Measurements from ENCODE around the gene POLR3GL. TPM values are rescaled to one million over a fixed set of nuclear protein-coding genes. Genes with fewer than 3 reads are reported as not detected.
A peak's percentile ranks its signal among the peaks of the same experiment; 100 is the strongest.

Gene POLR3GL
- polyA plus RNA-seq, 4 donors: 33.7 to 40.0 (median 36.1) TPM

DNA sequence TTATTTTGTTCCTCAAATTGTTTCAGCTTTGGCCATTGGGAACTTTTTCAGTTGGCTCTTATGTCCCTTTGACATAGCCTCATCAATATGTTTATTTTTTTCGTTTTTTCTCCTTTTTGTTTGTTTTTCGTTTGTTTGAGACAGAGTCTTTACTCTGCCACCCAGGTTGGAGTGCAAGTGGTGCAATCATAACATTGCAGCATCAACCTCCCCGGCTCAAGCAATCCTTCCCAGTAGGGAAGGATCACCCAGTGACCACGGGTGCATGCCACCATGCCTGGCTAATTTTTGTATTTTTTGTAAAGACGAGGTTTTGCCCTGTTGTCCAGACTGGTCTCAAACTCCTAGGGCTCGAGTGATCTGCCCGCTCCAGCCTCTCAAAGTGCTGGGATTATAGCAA is 8.1 kb downstream of the POLR3GL start:
- no peak for DNase-seq (ENCODE audit: low read depth in 4 of 4, low spot score in 3 of 4)

GRCh38 chr1:145974721-145975120 is 10.2 kb downstream of the POLR3GL start:
- DNase-seq (ENCODE audit: low read depth in 4 of 4, low spot score in 3 of 4): no peak

DNA sequence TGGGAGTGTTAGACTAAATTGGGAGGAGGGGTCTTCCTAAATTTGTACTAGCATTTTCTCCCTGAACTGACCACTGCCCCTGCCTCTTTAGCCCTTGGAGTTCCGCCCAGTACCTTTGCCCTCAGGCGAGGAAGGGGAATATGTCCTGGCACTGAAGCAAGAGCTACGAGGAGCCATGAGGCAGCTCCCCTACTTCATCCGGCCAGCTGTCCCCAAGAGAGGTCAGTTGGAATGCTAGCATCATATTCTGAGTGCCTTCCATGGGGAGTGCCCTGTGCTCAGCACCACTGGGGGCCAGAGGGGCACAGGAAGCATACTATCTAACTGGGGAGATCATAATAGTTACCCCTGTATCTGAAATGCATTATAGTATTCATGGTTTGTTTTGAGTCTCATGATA is 10.7 kb downstream of the POLR3GL start:
- no peak for DNase-seq (ENCODE audit: low read depth in 4 of 4, low spot score in 3 of 4)

DNA sequence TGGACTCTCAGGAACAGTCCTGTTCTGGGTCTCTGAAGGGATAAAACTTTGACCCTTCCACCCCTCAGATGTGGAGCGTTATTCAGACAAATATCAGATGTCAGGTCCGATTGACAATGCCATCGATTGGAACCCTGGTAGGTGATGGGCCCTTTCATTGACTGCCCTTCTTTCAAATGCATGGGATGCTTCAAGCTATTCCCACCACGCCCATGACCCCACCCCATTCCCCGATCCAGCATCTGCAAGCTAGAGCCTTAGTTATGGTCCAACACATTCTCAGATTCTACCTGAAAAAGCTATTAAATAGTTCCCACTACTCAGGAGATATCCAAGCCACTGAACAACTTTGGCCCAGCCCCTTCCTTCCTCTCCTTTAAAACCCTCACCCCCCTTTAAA is 12.5 kb downstream of the POLR3GL start:
- no peak for DNase-seq (ENCODE audit: low read depth in 4 of 4, low spot score in 3 of 4)

DNA sequence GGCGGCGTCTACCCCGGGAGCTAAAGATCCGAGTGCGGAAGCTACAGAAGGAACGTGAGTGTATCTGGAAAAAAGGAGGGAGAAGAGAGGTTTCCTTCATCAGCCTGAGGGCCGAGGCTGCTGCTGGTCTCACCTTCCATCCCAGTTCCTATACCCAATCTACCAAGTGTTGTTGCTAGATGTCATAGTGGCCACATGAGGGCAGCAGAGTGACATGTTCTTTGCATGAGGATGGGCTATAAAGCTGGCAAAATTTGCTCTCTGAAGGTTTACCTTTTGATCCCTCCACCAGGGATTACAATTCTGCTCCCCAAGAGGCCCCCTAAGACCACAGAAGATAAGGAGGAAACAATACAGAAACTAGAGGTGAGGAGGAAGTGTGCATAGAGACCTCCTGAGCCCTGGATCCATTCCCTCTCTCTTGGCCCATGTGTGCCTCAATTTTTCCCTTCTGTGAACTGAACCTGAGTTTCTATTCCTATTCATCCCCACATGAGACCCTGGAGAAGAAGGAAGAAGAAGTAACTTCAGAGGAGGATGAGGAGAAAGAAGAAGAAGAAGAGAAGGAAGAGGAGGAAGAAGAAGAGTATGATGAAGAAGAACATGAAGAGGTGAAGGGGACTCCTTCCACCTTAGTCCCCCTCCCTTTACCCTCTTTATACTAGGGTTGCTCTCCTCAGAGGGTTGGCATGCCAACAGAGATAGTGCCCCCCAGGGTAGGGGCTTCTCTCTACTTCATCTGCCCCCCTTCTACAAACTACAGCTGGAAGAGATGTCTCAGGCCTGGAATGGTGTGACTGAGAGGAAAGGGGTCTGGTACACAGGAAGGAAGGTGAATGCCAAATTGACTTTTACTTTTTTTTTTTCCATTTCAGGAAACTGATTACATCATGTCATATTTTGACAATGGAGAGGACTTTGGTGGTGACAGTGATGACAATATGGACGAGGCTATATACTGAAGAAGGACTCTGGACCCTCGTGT is 13.3 kb downstream of the POLR3GL start:
- DNase-seq (ENCODE audit: low read depth in 4 of 4, low spot score in 3 of 4): no peak

GRCh38 chr1:145978471-145978853 is 14.0 kb downstream of the POLR3GL start:
- no peak for DNase-seq (ENCODE audit: low read depth in 4 of 4, low spot score in 3 of 4)

- peak; percentile 86 to 98 (median 96) for DNase-seq (ENCODE audit: low read depth in 4 of 4, low spot score in 3 of 4)
Measured at GRCh38 chr1:145978854-145979745, 14.6 kb downstream of the POLR3GL start.

- no peak for DNase-seq (ENCODE audit: low read depth in 4 of 4, low spot score in 3 of 4)
Measured at GRCh38 chr1:145979746-145980456, 15.4 kb downstream of the POLR3GL start.

- DNase-seq (ENCODE audit: low read depth in 4 of 4, low spot score in 3 of 4): no peak
Measured at GRCh38 chr1:145980457-145980994, 16.0 kb downstream of the POLR3GL start.

DNA sequence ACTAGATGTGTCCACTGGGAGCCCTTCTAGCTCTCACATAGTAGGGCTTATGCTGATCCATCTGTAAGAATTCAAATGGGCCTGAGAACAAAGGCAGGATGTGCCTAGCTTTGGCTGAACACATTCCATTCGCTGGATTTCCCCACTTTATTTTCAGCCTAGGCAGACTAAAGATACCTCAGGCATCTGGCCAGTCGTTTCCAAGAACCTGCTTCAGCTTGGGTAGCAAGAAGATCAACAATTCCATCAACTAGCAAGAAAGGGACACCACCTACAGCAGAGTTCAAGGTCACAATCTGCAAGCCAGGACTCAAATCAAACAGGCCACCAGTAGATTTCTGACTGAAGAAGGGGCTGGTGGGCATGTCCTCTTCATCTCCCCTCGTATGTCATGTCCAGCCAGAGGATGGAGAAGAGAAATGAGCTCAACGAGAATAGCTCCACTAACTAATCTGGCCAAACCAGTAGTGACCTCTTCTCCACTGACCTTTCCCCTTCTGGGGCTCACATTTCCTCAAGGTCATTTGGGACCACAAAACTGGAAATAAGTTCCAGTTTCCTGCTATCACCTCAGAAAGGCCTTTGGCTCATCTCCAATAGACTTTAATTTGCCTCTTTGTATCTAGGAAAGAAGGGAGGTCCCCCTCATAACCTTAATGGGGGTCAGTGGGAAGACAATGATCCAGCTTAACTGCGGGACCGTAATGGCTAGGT is 17.7 kb downstream of the POLR3GL start:
- DNase-seq (ENCODE audit: low read depth in 4 of 4, low spot score in 3 of 4): no peak

GRCh38 chr1:145983206-145983675 is 18.8 kb downstream of the POLR3GL start:
- DNase-seq (ENCODE audit: low read depth in 4 of 4, low spot score in 3 of 4): no peak

DNA sequence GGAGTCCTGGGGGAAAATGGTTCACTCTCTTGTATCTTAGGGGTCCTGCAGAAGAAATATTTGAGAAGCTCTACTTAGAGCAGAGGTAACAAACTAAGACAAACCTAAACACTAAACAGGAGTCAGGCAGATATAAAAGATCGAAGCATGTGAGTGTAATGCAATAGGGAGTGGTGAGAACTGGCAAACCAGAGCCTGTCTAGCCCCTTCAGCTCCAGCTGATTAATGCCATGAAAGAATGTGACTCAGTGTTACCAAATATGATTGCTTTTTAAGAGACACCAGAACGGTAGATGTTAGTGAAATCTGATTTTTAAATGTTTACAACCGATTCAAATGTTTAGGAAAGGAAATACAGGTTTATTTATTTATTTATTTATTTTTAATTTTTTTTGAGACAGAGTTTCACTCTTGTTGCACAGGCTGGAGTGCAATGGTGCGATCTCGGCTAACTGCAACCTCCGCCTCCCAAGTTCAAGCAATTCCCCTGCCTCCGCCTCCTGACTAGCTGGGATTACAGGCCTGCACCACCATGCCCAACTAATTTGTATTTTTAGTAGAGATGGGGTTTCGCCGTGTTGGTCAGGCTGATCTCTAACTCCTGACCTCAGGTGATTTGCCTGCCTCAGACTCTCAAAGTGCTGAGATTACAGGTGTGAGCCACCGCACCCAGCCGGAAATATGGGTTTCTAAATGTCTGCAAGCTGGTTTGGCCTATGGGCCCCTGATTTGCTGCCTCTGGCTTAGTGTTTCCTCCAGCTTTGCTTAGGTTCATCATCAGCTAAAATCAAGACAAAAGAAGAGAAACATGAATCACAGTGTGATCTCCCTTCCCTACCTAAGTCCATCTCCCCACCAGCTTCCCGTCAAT is 19.7 kb downstream of the POLR3GL start:
- no peak for DNase-seq (ENCODE audit: low read depth in 4 of 4, low spot score in 3 of 4)

GRCh38 chr1:145985129-145985501 is 20.6 kb downstream of the POLR3GL start:
- no peak for DNase-seq (ENCODE audit: low read depth in 4 of 4, low spot score in 3 of 4)

DNA sequence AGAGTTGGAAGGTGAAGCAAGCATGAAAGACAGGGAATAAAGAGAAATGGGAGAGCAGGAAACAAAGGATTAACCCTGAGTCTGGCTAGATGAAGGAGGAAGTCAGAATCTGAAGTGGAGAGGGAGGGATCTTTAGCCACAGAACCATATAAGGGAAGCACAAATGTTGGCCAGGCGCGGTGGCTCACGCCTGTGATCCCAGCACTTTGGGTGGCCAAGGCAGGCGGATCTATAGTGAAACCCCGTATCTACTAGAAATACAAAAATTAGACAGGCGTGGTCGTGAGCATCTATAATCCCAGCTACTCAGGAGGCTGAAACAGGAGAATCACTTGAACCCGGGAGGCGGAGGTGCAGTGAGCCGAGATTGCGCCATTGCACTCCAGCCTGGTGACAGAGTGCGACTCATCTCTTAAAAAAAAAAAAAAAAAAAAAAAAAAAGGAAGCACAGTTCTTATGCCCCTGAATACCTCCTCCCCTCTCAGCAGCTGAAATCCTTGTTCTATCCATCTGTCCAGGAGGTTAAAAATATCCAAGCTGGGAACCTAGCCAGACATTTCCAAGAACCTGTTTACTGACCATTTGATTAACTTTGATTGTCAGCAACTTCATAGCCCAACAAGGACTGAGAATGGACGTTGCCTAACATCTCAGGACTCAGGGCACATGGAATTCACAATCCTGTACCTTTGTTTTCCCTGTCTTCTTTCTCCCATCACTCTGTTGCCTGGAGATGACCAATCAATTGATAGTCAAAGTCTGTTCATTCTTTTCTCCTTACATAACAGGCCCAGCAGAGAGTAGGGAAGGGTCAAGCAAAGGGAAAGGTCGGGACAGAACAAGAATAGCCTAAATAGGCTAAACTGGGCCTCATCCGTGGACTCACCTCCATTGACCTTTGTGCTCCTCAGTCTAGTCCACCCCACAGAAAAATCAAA is 21.3 kb downstream of the POLR3GL start:
- DNase-seq (ENCODE audit: low read depth in 4 of 4, low spot score in 3 of 4): no peak

- DNase-seq (ENCODE audit: low read depth in 4 of 4, low spot score in 3 of 4): no peak
Measured at GRCh38 chr1:145986551-145986950, 22.1 kb downstream of the POLR3GL start.

- no peak for DNase-seq (ENCODE audit: low read depth in 4 of 4, low spot score in 3 of 4)
Measured at GRCh38 chr1:145987926-145988325, 23.4 kb downstream of the POLR3GL start.

GRCh38 chr1:145988773-145989172 is 24.3 kb downstream of the POLR3GL start:
- no peak for DNase-seq (ENCODE audit: low read depth in 4 of 4, low spot score in 3 of 4)

All from right renal pelvis (tissue), 4 donors.